ENCODE results near the gene PIWIL1.

Gene PIWIL1

GRCh38 chr12:130300737-130301535 is 36.8 kb upstream of the PIWIL1 start:
- no peaks in the 10 kb centered on the region for H3K9me3 ChIP-seq (ENCODE audit: insufficient read depth, low read length)
- H3K9ac ChIP-seq (ENCODE audit: insufficient read length, low read depth) = no peak overlapping the region
- peaks cover 7% of the 10 kb centered on the region for H3K4me1 ChIP-seq (ENCODE audit: insufficient read depth, insufficient read length)
- no peaks in the 10 kb centered on the region for H3K36me3 ChIP-seq (ENCODE audit: insufficient read depth, insufficient read length, low read length)
- TF ChIP-seq ZNF274 (IDR thresholded peaks at IDR 0.05; ENCODE audit: low read depth, low read length) = no peak
- no peak for TF ChIP-seq SUZ12 (IDR thresholded peaks at IDR 0.05; ENCODE audit: extremely low read depth, insufficient read depth, insufficient read length)
- no peak for TF ChIP-seq YY1 (IDR thresholded peaks at IDR 0.05; ENCODE audit: insufficient read depth, insufficient read length)
- H3K27me3 ChIP-seq (ENCODE audit: insufficient read depth, insufficient read length) = no peaks in the 10 kb centered on the region
- H3K4me3 ChIP-seq (ENCODE audit: insufficient read length, low read depth) = no peak overlapping the region
- DNase-seq (ENCODE audit: low read depth, low spot score) = no peak

DNA sequence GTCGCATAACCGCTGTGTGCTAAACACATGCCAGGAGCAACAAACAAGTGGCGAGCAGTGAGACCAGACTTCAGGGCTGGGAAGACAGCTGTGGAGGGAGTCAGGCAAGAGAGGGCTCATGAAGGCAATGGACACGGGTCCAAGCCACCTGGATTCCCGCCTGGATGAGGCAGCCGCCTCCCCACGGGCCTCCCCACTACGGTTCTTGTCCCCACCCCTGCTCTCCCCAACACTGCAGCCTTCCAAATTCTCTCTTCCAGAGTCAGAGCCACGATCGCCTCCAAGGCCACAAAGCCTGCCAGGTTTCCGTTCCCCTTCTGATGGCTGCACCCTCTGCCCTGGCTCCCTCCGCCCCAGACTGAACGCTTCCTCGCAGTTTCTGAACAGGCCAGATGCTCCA is 36.1 kb upstream of the PIWIL1 start:
- H3K4me1 ChIP-seq (ENCODE audit: insufficient read depth, insufficient read length) = peaks cover 7% of the 10 kb centered on the region
- H3K36me3 ChIP-seq (ENCODE audit: insufficient read depth, insufficient read length, low read length) = no peaks in the 10 kb centered on the region
- no peak overlapping the region for H3K9ac ChIP-seq (ENCODE audit: insufficient read length, low read depth)
- no peaks in the 10 kb centered on the region for H3K9me3 ChIP-seq (ENCODE audit: insufficient read depth, low read length)
- DNase-seq (ENCODE audit: low read depth, low spot score) = no peak
- no peak overlapping the region for H3K4me3 ChIP-seq (ENCODE audit: insufficient read length, low read depth)
- no peak for TF ChIP-seq SUZ12 (IDR thresholded peaks at IDR 0.05; ENCODE audit: extremely low read depth, insufficient read depth, insufficient read length)
- TF ChIP-seq ZNF274 (IDR thresholded peaks at IDR 0.05; ENCODE audit: low read depth, low read length) = no peak
- no peak for TF ChIP-seq YY1 (IDR thresholded peaks at IDR 0.05; ENCODE audit: insufficient read depth, insufficient read length)
- no peaks in the 10 kb centered on the region for H3K27me3 ChIP-seq (ENCODE audit: insufficient read depth, insufficient read length)

DNA sequence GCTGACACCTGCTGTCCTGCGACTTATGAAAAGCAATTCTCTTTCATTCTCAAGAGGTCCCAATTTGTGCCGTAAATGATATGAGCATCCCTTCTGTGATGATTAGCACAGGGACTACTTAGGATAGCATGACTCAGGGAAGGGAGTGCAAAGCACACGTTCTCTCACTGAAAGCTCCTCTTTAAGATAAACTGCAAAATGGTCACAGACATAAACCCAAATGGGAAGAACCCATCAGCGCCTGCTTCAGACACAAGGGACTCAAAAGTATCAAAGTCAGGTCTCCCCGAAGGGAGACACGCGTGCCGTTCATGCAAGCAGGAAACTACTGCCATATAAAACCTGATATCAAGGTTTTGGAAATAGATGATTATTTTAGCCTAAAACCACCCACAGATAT is 33.9 kb upstream of the PIWIL1 start:
- Histone ChIP-seq H3K4me1 (ENCODE audit: insufficient read depth, insufficient read length) (peaks cover 7% of the 10 kb centered on the region), H3K4me3 (ENCODE audit: insufficient read length, low read depth) (no peak overlapping the region), H3K9ac (ENCODE audit: insufficient read length, low read depth) (no peak overlapping the region), H3K27me3 (ENCODE audit: insufficient read depth, insufficient read length) (peaks cover 12% of the 10 kb centered on the region), H3K36me3 (ENCODE audit: insufficient read depth, insufficient read length, low read length) (no peaks in the 10 kb centered on the region), H3K9me3 (ENCODE audit: insufficient read depth, low read length) (no peaks in the 10 kb centered on the region)
- no peak for TF ChIP-seq SUZ12 (IDR thresholded peaks at IDR 0.05; ENCODE audit: extremely low read depth, insufficient read depth, insufficient read length)
- no peak for TF ChIP-seq YY1 (IDR thresholded peaks at IDR 0.05; ENCODE audit: insufficient read depth, insufficient read length)
- TF ChIP-seq ZNF274 (IDR thresholded peaks at IDR 0.05; ENCODE audit: low read depth, low read length) = no peak
- no peak for DNase-seq (ENCODE audit: low read depth, low spot score)

DNA sequence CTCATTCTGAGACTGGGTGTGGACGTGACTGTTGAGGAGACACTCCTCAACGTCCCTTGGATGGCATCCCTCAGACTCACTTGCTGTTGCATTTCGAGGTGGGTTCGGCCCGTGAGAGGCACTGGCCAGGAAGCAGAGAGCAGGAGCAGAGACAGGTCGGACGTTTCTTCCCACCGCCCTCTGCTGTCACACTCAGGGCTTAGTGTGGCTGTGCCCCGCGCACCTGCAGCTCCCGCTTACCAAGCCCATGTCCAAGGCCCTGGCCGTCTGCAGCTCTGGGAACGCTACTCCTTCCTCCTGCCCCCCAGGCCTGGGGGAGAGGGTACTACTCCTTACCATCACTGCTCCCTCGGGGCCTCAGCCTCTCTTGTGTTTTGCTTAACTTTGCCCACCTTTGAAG is 29.8 kb upstream of the PIWIL1 start:
- TF ChIP-seq YY1 (IDR thresholded peaks at IDR 0.05; ENCODE audit: insufficient read depth, insufficient read length) (no peak), SUZ12 (IDR thresholded peaks at IDR 0.05; ENCODE audit: extremely low read depth, insufficient read depth, insufficient read length) (no peak), ZNF274 (IDR thresholded peaks at IDR 0.05; ENCODE audit: low read depth, low read length) (no peak)
- DNase-seq (ENCODE audit: low read depth, low spot score) = no peak

GRCh38 chr12:130308393-130308792 is 29.3 kb upstream of the PIWIL1 start:
- Histone ChIP-seq H3K9ac (ENCODE audit: insufficient read length, low read depth) (no peak overlapping the region), H3K27me3 (ENCODE audit: insufficient read depth, insufficient read length) (peaks cover 12% of the 10 kb centered on the region)

More for the DNA sequence above, 29.8 kb upstream of the PIWIL1 start:
- Histone ChIP-seq H3K36me3 (ENCODE audit: insufficient read depth, insufficient read length, low read length) (no peaks in the 10 kb centered on the region), H3K4me3 (ENCODE audit: insufficient read length, low read depth) (no peak overlapping the region), H3K9ac (ENCODE audit: insufficient read length, low read depth) (no peak overlapping the region), H3K9me3 (ENCODE audit: insufficient read depth, low read length) (no peaks in the 10 kb centered on the region), H3K27me3 (ENCODE audit: insufficient read depth, insufficient read length) (peaks cover 12% of the 10 kb centered on the region), H3K4me1 (ENCODE audit: insufficient read depth, insufficient read length) (no peaks in the 10 kb centered on the region)

DNA sequence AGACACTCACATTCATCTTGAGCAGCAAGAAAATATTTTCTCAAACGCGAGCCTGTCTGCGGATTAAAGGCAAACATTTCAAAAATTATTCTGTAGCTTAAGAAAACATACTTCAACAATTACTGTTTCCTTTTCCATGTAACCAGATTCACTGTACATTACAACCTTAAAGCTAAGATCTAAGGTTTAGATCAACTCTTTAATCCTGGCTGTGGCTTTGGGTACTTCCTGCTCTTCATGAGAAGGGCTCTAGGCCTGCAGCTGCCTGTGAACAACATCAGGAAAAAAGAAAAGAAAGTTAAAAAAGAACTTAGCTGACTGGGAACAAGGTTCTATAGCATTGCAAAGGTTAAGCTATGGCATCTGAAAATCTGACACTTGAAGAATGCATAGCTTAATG is 21.4 kb upstream of the PIWIL1 start:
- no peak for DNase-seq (ENCODE audit: low read depth, low spot score)
- no peak overlapping the region for H3K4me3 ChIP-seq (ENCODE audit: insufficient read length, low read depth)
- no peak overlapping the region for H3K9ac ChIP-seq (ENCODE audit: insufficient read length, low read depth)
- H3K36me3 ChIP-seq (ENCODE audit: insufficient read depth, insufficient read length, low read length) = no peaks in the 10 kb centered on the region
- no peaks in the 10 kb centered on the region for H3K27me3 ChIP-seq (ENCODE audit: insufficient read depth, insufficient read length)
- no peaks in the 10 kb centered on the region for H3K4me1 ChIP-seq (ENCODE audit: insufficient read depth, insufficient read length)
- TF ChIP-seq ZNF274 (IDR thresholded peaks at IDR 0.05; ENCODE audit: low read depth, low read length) (no peak), YY1 (IDR thresholded peaks at IDR 0.05; ENCODE audit: insufficient read depth, insufficient read length) (no peak), SUZ12 (IDR thresholded peaks at IDR 0.05; ENCODE audit: extremely low read depth, insufficient read depth, insufficient read length) (no peak)
- H3K9me3 ChIP-seq (ENCODE audit: insufficient read depth, low read length) = peaks cover 4% of the 10 kb centered on the region; the same call in 1 of the 2 replicates

More at GRCh38 chr12:130308393-130308792, 29.3 kb upstream of the PIWIL1 start:
- H3K9me3 ChIP-seq (ENCODE audit: insufficient read depth, low read length) = no peaks in the 10 kb centered on the region
- no peaks in the 10 kb centered on the region for H3K36me3 ChIP-seq (ENCODE audit: insufficient read depth, insufficient read length, low read length)
- TF ChIP-seq YY1 (IDR thresholded peaks at IDR 0.05; ENCODE audit: insufficient read depth, insufficient read length) (no peak), ZNF274 (IDR thresholded peaks at IDR 0.05; ENCODE audit: low read depth, low read length) (no peak), SUZ12 (IDR thresholded peaks at IDR 0.05; ENCODE audit: extremely low read depth, insufficient read depth, insufficient read length) (no peak)
- no peaks in the 10 kb centered on the region for H3K4me1 ChIP-seq (ENCODE audit: insufficient read depth, insufficient read length)
- no peak for DNase-seq (ENCODE audit: low read depth, low spot score)
- no peak overlapping the region for H3K4me3 ChIP-seq (ENCODE audit: insufficient read length, low read depth)

DNA sequence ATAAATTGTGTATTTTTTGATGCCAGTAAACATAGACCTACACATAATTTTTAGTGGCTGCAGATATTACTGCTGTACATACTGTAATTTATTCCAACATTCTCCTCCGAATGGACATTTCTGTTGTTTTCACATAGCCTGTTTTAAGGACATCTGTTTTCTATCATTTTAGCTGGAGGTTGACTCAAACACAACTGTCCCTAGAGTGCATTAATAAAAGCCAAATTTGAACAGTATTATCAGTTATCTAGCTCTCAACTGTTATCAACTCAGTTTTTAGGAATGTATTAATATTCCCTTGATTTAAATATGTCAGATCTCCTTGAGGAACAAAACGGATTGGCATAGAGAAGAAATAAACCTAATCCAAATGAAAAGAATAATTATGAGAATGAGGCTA is 17.2 kb upstream of the PIWIL1 start:
- Histone ChIP-seq H3K36me3 (ENCODE audit: insufficient read depth, insufficient read length, low read length) (no peaks in the 10 kb centered on the region), H3K9ac (ENCODE audit: insufficient read length, low read depth) (no peak overlapping the region), H3K27me3 (ENCODE audit: insufficient read depth, insufficient read length) (no peaks in the 10 kb centered on the region), H3K4me3 (ENCODE audit: insufficient read length, low read depth) (no peak overlapping the region), H3K9me3 (ENCODE audit: insufficient read depth, low read length) (no peaks in the 10 kb centered on the region), H3K4me1 (ENCODE audit: insufficient read depth, insufficient read length) (no peaks in the 10 kb centered on the region)
- no peak for DNase-seq (ENCODE audit: low read depth, low spot score)
- TF ChIP-seq YY1 (IDR thresholded peaks at IDR 0.05; ENCODE audit: insufficient read depth, insufficient read length) (no peak), ZNF274 (IDR thresholded peaks at IDR 0.05; ENCODE audit: low read depth, low read length) (no peak), SUZ12 (IDR thresholded peaks at IDR 0.05; ENCODE audit: extremely low read depth, insufficient read depth, insufficient read length) (no peak)

Data from NT2/D1 (cell line).